K562 (cell line): ENCODE data around the gene MBOAT2. TPM values are rescaled to one million over a fixed set of nuclear protein-coding genes. Genes with fewer than 3 reads are reported as not detected.

Experiments used
- ATAC-seq: fragments of 200-7000 bp; cut with Tn5 transposase; 3 replicates; pipeline ENCODE4 v1.9.1; 2020; ENCODE audit warnings: moderate library complexity
- BruUV-seq: library from RNA; stranded (reverse); fragments of 400-500 nt; replicated peaks from 2 replicates; lab custom pipeline; 2021; lab: Mats Ljungman, UMichigan
- CTCF ChIA-PET: fragments of 300-600 bp; formaldehyde crosslinking; extraction: SDS; loops from one replicate; lab custom pipeline; 2021; ENCODE audit warnings: low intra/inter-chr PET ratio; lab: Yijun Ruan, JAX
- POLR2A ChIA-PET: fragments of 300-600, 350-650 bp; sonication (Branson Sonifier 250); formaldehyde crosslinking; extraction: SDS; loops from one replicate; lab custom pipeline; 2021; ENCODE audit warnings: antibody characterized with exemption, inconsistent platforms; lab: Yijun Ruan, JAX
- DNase-seq, 4 experiments: peaks; one replicate each; pipeline versions ENCODE4 v3.0.0 to v3.0.0-alpha.2; 2011 to 2018; ENCODE audit warnings: low spot score in 3 of 4, mixed read lengths in 3 of 4; ENCODE audit errors: extremely low read depth in 1 of 4
- FAIRE-seq: peaks from 2 replicates; lab custom pipeline; 2011; peaks lifted over from hg19 to GRCh38; lab: Jason Lieb, UNC
- H2AFZ ChIP-seq: 2 replicates; pipeline ENCODE4 v1.6.0; 2011; ENCODE audit warnings: low read depth, low read length, control low read depth, inconsistent platforms
- H3K27ac ChIP-seq: fragments of 200-600 bp; 3 replicates; pipeline ENCODE4 v1.8.0; 2011; ENCODE audit warnings: low read depth, mild to moderate bottlenecking, control low read depth, inconsistent platforms, low read length, moderate library complexity, mixed read lengths; ENCODE audit errors: extremely low read depth
- H3K27me3 ChIP-seq, 2 experiments: fragments of 300-600 bp in 1 of 2; 2 replicates in 1 of 2; 3 replicates in 1 of 2; pipeline versions ENCODE4 v1.6.0 to v1.8.0; 2011; ENCODE audit warnings: inconsistent platforms in 2 of 2, low read length in 2 of 2, mild to moderate bottlenecking in 1 of 2, mixed read lengths in 1 of 2, moderate library complexity in 1 of 2; ENCODE audit not compliant: control insufficient read depth in 2 of 2, insufficient read depth in 2 of 2
- H3K36me3 ChIP-seq: fragments of 300-600 bp; 3 replicates; pipeline ENCODE4 v1.8.0; 2011; ENCODE audit warnings: mild to moderate bottlenecking, low read length, inconsistent platforms; ENCODE audit not compliant: control insufficient read depth, insufficient read depth
- H3K4me1 ChIP-seq, 2 experiments: fragments of 200-600 bp in 1 of 2; replicated peaks in 1 of 2; 2 replicates in 1 of 2; 3 replicates in 1 of 2; pipeline versions ENCODE4 v1.5.1 to v1.8.0; 2011; ENCODE audit warnings: inconsistent platforms in 2 of 2, low read length in 2 of 2, mild to moderate bottlenecking in 1 of 2, mixed read lengths in 1 of 2, moderate library complexity in 1 of 2; ENCODE audit not compliant: control insufficient read depth in 2 of 2, insufficient read depth in 2 of 2
- H3K4me2 ChIP-seq: 2 replicates; pipeline ENCODE4 v1.6.1; 2011; ENCODE audit warnings: low read length, control low read depth, inconsistent platforms, mixed read lengths; ENCODE audit not compliant: insufficient read depth
- H3K4me3 ChIP-seq: fragments of 200-600 bp; sonication (generic), shearing (Covaris generic); 2 replicates; pipeline ENCODE4 v1.5.1; 2016; ENCODE audit warnings: control low read depth, inconsistent platforms
- H3K79me2 ChIP-seq: fragments of 200-600 bp; 3 replicates; pipeline ENCODE4 v1.8.0; 2011; ENCODE audit warnings: low read length, inconsistent platforms; ENCODE audit not compliant: control insufficient read depth, insufficient read depth
- H3K9ac ChIP-seq, 2 experiments: 2 replicates each; pipeline versions ENCODE4 v1.6.0 to v1.6.1; 2011; ENCODE audit warnings: low read depth in 2 of 2, low read length in 2 of 2, control low read depth in 1 of 2, inconsistent platforms in 1 of 2, mild to moderate bottlenecking in 1 of 2, mixed read lengths in 1 of 2; ENCODE audit not compliant: insufficient read depth in 1 of 2
- H3K9me1 ChIP-seq: one replicate; pipeline ENCODE4 v1.6.0; 2011; ENCODE audit warnings: inconsistent platforms, mild to moderate bottlenecking, low read length, moderate library complexity; ENCODE audit not compliant: control insufficient read depth, insufficient read depth
- H3K9me3 ChIP-seq: replicated peaks from 2 replicates; pipeline ENCODE4 v1.5.1; 2011; ENCODE audit warnings: low read depth, low read length, inconsistent platforms; ENCODE audit not compliant: control insufficient read depth, insufficient read depth
- H4K20me1 ChIP-seq: replicated peaks from 2 replicates; pipeline ENCODE4 v1.6.1; 2011; ENCODE audit warnings: low read length, inconsistent platforms, mixed read lengths; ENCODE audit not compliant: control insufficient read depth, insufficient read depth
- ETS2 ChIP-seq: IDR thresholded peaks from 2 replicates; pipeline ENCODE4 v1.6.1; 2016; ENCODE audit warnings: borderline replicate concordance, missing genetic modification characterization, mild to moderate bottlenecking, moderate library complexity, missing compliant biosample characterization; ENCODE audit not compliant: poor library complexity, severe bottlenecking
- ETV1 ChIP-seq: fragments of 450-650 bp; conservative IDR thresholded peaks from 2 replicates; pipeline ENCODE4 v1.6.1; 2016; ENCODE audit warnings: missing genetic modification characterization, control low read depth, low read depth, missing compliant biosample characterization
- FOXK2 ChIP-seq, 2 experiments: fragments of 450-650 bp; IDR thresholded peaks in 1 of 2; conservative IDR thresholded peaks in 1 of 2; 2 replicates each; pipeline ENCODE4 v1.6.1; 2016; ENCODE audit warnings: low read depth in 2 of 2, mild to moderate bottlenecking in 1 of 2
- HDAC1 ChIP-seq, 2 experiments: fragments of 450-650 bp; IDR thresholded peaks; 2 replicates each; pipeline ENCODE4 v1.6.1; 2016 to 2017; ENCODE audit warnings: inconsistent platforms in 1 of 2, mild to moderate bottlenecking in 1 of 2, moderate library complexity in 1 of 2
- KDM5B ChIP-seq: fragments of 200-600 bp; sonication (generic); IDR thresholded peaks from 2 replicates; pipeline ENCODE4 v1.6.1; 2012; ENCODE audit warnings: low read depth, mild to moderate bottlenecking, moderate library complexity, low read length, control low read depth, inconsistent platforms; ENCODE audit not compliant: insufficient replicate concordance
- MAZ ChIP-seq, 2 experiments: fragments of 450-650 bp in 1 of 2; sonication (generic) in 1 of 2; formaldehyde crosslinking; IDR thresholded peaks in 1 of 2; conservative IDR thresholded peaks in 1 of 2; 2 replicates each; pipeline versions ENCODE4 v1.4.0 to v1.5.0; 2020; ENCODE audit warnings: mild to moderate bottlenecking in 1 of 2, missing genetic modification reagents in 1 of 2
- PHF20 ChIP-seq: fragments of 450-650 bp; IDR thresholded peaks from 2 replicates; pipeline ENCODE4 v1.6.1; 2018; ENCODE audit not compliant: partially characterized antibody
- PRMT5 ChIP-seq: sonication (generic); formaldehyde crosslinking; IDR thresholded peaks from 2 replicates; pipeline ENCODE4 v1.5.0; 2020; ENCODE audit warnings: missing genetic modification reagents
- RBBP5 ChIP-seq: fragments of 200-600 bp; sonication (generic); IDR thresholded peaks from 2 replicates; pipeline ENCODE4 v1.6.1; 2012; ENCODE audit warnings: borderline replicate concordance, mild to moderate bottlenecking, low read length, control low read depth, inconsistent platforms; ENCODE audit not compliant: insufficient read depth, poor library complexity, severe bottlenecking
- SAFB ChIP-seq: fragments of 200-400 bp; formaldehyde crosslinking; IDR thresholded peaks from 2 replicates; pipeline ENCODE4 v1.6.1; 2017; ENCODE audit warnings: low read depth, low read length, borderline replicate concordance
- TCF7L2 ChIP-seq: fragments of 150-350 bp; IDR thresholded peaks from 2 replicates; pipeline ENCODE4 v1.6.1; 2016; ENCODE audit warnings: low read depth, mild to moderate bottlenecking, low read length, moderate library complexity
- THAP12 ChIP-seq: fragments of 250-450 bp; sonication (Bioruptor Pico); IDR thresholded peaks from 2 replicates; pipeline ENCODE4 v1.9.0; 2021; ENCODE audit warnings: mild to moderate bottlenecking, inconsistent platforms
- USF1 ChIP-seq: sonication (generic); formaldehyde crosslinking; IDR thresholded peaks from 2 replicates; pipeline ENCODE4 v1.9.0; 2022; ENCODE audit warnings: mild to moderate bottlenecking, missing genetic modification reagents
- ZNF583 ChIP-seq: fragments of 250-450 bp; sonication (Bioruptor Pico); IDR thresholded peaks from 2 replicates; pipeline ENCODE4 v1.4.0; 2020
- ZNF695 ChIP-seq: fragments of 450-650 bp; formaldehyde crosslinking; IDR thresholded peaks from 2 replicates; pipeline ENCODE4 v1.4.0; 2020; ENCODE audit warnings: mild to moderate bottlenecking, moderate library complexity
- WGBS: fragments of 100-300 bp; shearing (Covaris generic); methylation state at CpG from one replicate; pipeline ENCODE4 v1.1.6; 2016; ENCODE audit warnings: low coverage, mixed read lengths; ENCODE audit not compliant: insufficient coverage; ENCODE audit errors: missing lambda C conversion rate; 5-methylcytosine and 5-hydroxymethylcytosine counted together
- in situ Hi-C: fragments of 300-500 bp; cut with MboI; formaldehyde crosslinking; loops from 4 replicates; pipeline ENCODE4 v1.15.0; 2018; ENCODE audit warnings: inconsistent platforms, mixed read lengths
- intact Hi-C: fragments of 100-400 bp; cut with micrococcal nuclease; formaldehyde crosslinking; loops from 2 replicates; pipeline ENCODE4 v1.14.2; 2022
- polyA plus RNA-seq, 8 experiments: library from polyadenylated mRNA; depleted of rRNA in 4 of 8; stranded (reverse) in 5 of 8; unstranded in 3 of 8; fragments of >200 nt; fragmentation: Nextera tagmentation in 2 of 8; fragmentation: Illumina TruSeq in 1 of 8; extraction: Ambion mirVana in 2 of 8; extraction: Trizol in 1 of 8; gene quantifications; 2 replicates each; pipeline versions ENCODE4 v1.2.1 to v1.2.3, GENCODE V29; 2011 to 2014; ENCODE audit warnings: inconsistent platforms in 1 of 8, missing spikeins in 1 of 8
- total RNA-seq, 7 experiments: library from RNA; depleted of rRNA in 6 of 7; stranded (reverse); fragments of >200 nt in 6 of 7; fragmentation: Illumina TruSeq in 2 of 7; extraction: Trizol in 2 of 7; gene quantifications; 2 replicates each; pipeline versions ENCODE4 v1.2.1 to v1.2.3, GENCODE V29; 2011 to 2021; ENCODE audit warnings: low replicate concordance in 1 of 7
- TF ChIP-seq, protein P1 (sequence below): fragments of 250-450 bp; sonication (Bioruptor Pico); IDR thresholded peaks from 2 replicates; pipeline ENCODE4 v1.8.0; 2021; ENCODE audit warnings: moderate library complexity, mild to moderate bottlenecking, inconsistent platforms

MBOAT2 gene
- total and polyA plus RNA-seq, 9 of the 15 experiments (the other 6 are each of a cell fraction or from before 2014, with no cell fraction given) = 8.4 to 122 (median 27.6) TPM

- ATAC-seq (no peak), DNase-seq (no peak), FAIRE-seq (no peak)
- Histone ChIP-seq H3K4me3 (no peak overlapping the region), H3K9me1 (no peaks in the 10 kb centered on the region), H3K79me2 (peaks cover 7% of the 10 kb centered on the region; the same call in 2 of the 3 replicates), H3K27me3 (no peaks in the 10 kb centered on the region), H3K9ac (no peak overlapping the region), H3K36me3 (peaks cover 47% of the 10 kb centered on the region), H3K4me2 (no peak overlapping the region), H4K20me1 (no peaks in the 10 kb centered on the region), H3K27ac (no peak overlapping the region), H2AFZ (no peak overlapping the region), H3K9me3 (no peaks in the 10 kb centered on the region), H3K4me1 (peaks cover 0 to 2% of the 10 kb centered on the region in 2 experiments; a peak in 1 of 5 replicates)
- BruUV-seq = no TSS peak
- intact Hi-C loops (no loop called here), in situ Hi-C loops (no loop called here)
- ChIA-PET CTCF (no interaction called here), POLR2A (no interaction called here)
- no peak for TF ChIP-seq SAFB
- TF ChIP-seq KDM5B = no peak
- TF ChIP-seq, protein P1, sequence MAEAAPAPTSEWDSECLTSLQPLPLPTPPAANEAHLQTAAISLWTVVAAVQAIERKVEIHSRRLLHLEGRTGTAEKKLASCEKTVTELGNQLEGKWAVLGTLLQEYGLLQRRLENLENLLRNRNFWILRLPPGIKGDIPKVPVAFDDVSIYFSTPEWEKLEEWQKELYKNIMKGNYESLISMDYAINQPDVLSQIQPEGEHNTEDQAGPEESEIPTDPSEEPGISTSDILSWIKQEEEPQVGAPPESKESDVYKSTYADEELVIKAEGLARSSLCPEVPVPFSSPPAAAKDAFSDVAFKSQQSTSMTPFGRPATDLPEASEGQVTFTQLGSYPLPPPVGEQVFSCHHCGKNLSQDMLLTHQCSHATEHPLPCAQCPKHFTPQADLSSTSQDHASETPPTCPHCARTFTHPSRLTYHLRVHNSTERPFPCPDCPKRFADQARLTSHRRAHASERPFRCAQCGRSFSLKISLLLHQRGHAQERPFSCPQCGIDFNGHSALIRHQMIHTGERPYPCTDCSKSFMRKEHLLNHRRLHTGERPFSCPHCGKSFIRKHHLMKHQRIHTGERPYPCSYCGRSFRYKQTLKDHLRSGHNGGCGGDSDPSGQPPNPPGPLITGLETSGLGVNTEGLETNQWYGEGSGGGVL (CRISPR knock-in tag) = no peak
- no peak for TF ChIP-seq MAZ (CRISPR knock-in tag; conservative IDR thresholded peaks at IDR 0.05 in 1 of 2, IDR thresholded peaks at IDR 0.05 in 1 of 2)
- TF ChIP-seq ETV1 = no peak
- TF ChIP-seq PHF20 = no peak
- TF ChIP-seq THAP12 (CRISPR knock-in tag) = no peak
- no peak for TF ChIP-seq ZNF583
- no peak for TF ChIP-seq HDAC1 (IDR thresholded peaks at IDR 0.05)
- TF ChIP-seq FOXK2 (conservative IDR thresholded peaks at IDR 0.05 in 1 of 2, IDR thresholded peaks at IDR 0.05 in 1 of 2; ENCODE audit: low read depth in 2 of 2) = no peak
- TF ChIP-seq RBBP5 = no peak
- no peak for TF ChIP-seq USF1
- TF ChIP-seq TCF7L2 = no peak
- TF ChIP-seq ZNF695 (CRISPR knock-in tag) = no peak
- TF ChIP-seq PRMT5 (CRISPR knock-in tag) = no peak
- no peak for TF ChIP-seq ETS2 (tag)
- 91% methylated on average over 7 of the region's 7 CpGs for WGBS
These were observed 117.9 kb downstream of the MBOAT2 start for GRCh38 chr2:8885449-8886201.
